Measurements from ENCODE around the gene ZMYM4. TPM values are rescaled to one million over a fixed set of nuclear protein-coding genes. Genes with fewer than 3 reads are reported as not detected.
"Not testable (repeated sequence)": the region's sequence is repeated elsewhere in the genome, so short reads cannot be mapped to it uniquely, and the experiment has no call there.

Gene ZMYM4
- total RNA-seq, 4 donors from 2014 or later: 27.8 to 37.7 (median 28.8) TPM

DNA sequence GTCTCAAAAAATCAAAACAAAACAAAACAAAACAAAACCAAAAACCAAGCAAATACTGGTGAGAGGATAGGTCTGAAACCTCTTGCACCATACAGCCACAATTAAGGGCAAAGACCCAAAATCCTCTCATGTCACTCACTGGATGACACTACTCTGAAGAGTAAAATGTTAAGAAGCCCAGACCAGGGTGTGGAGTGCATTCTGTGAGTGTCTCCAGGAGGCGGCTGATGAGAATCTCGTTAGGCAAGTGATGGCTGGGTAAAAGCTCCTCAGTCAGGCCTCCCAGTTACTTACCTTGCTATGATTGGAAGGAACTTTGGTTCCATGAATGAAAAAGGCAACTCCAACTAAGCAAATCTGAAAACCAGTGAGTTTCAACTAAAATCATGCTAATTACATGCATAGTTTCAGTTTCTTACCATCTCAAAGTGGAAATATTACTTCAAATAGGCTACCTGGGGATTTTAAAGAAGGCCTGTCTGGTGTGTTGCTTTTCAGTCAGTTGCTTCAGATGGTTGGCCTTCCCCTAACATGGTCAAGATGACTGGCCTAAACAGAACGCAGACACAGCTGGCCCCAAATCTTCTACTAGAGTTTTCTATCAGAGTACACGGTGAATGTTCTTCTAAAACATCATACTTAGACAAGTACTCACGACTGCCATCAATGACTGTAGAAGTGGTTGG is 193.6 kb downstream of the ZMYM4 start:
- no peak overlapping the region for H3K4me3 ChIP-seq
- TF ChIP-seq, protein P1, sequence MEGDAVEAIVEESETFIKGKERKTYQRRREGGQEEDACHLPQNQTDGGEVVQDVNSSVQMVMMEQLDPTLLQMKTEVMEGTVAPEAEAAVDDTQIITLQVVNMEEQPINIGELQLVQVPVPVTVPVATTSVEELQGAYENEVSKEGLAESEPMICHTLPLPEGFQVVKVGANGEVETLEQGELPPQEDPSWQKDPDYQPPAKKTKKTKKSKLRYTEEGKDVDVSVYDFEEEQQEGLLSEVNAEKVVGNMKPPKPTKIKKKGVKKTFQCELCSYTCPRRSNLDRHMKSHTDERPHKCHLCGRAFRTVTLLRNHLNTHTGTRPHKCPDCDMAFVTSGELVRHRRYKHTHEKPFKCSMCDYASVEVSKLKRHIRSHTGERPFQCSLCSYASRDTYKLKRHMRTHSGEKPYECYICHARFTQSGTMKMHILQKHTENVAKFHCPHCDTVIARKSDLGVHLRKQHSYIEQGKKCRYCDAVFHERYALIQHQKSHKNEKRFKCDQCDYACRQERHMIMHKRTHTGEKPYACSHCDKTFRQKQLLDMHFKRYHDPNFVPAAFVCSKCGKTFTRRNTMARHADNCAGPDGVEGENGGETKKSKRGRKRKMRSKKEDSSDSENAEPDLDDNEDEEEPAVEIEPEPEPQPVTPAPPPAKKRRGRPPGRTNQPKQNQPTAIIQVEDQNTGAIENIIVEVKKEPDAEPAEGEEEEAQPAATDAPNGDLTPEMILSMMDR (IDR thresholded peaks at IDR 0.05): no peak
- TF ChIP-seq EP300 (IDR thresholded peaks at IDR 0.05) (no peak), POLR2A (IDR thresholded peaks at IDR 0.05) (no peak), POLR2AphosphoS5 (IDR thresholded peaks at IDR 0.05) (no peak)
- H3K4me1 ChIP-seq: no peaks in the 10 kb centered on the region
- H3K36me3 ChIP-seq: peaks cover 0 to 96% of the 10 kb centered on the region in 2 donors
- no peaks in the 10 kb centered on the region for H3K27me3 ChIP-seq
- 89 to 93% methylated on average over 3 to 5 of the region's 5 CpGs for WGBS, 2 donors (ENCODE audit: low coverage in 1 of 2)
- H3K27ac ChIP-seq: no peak overlapping the region
- H3K9me3 ChIP-seq: no peaks in the 10 kb centered on the region
- no peak for ATAC-seq

- H3K36me3 ChIP-seq: peaks cover 0 to 86% of the 10 kb centered on the region in 2 donors
- ATAC-seq: no peak
- H3K4me3 ChIP-seq: no peak overlapping the region
Observed at GRCh38 chr1:35463232-35463631, 194.7 kb downstream of the ZMYM4 start.

GRCh38 chr1:35463749-35464148 is 195.2 kb downstream of the ZMYM4 start:
- H3K4me1 ChIP-seq, H3K27ac ChIP-seq, H3K9me3 ChIP-seq, H3K27me3 ChIP-seq, ATAC-seq, H3K4me3 ChIP-seq: not testable (repeated sequence)
- H3K36me3 ChIP-seq: peaks cover 0 to 86% of the 10 kb centered on the region in 2 donors
- 83% methylated on average over 2 of the region's 2 CpGs; no CpG with 5 or more reads in 1 of the 2 donors for WGBS, 2 donors (ENCODE audit: low coverage in 1 of 2)

More at GRCh38 chr1:35463232-35463631, 194.7 kb downstream of the ZMYM4 start:
- Histone ChIP-seq H3K4me1 (no peaks in the 10 kb centered on the region), H3K27ac (no peak overlapping the region), H3K9me3 (no peaks in the 10 kb centered on the region), H3K27me3 (no peaks in the 10 kb centered on the region)
- WGBS, 2 donors (ENCODE audit: low coverage in 1 of 2): 83 to 100% methylated on average over 1 of the region's 2 CpGs
- no peak for TF ChIP-seq EP300 (IDR thresholded peaks at IDR 0.05)
- no peak for TF ChIP-seq POLR2AphosphoS5 (IDR thresholded peaks at IDR 0.05)
- TF ChIP-seq POLR2A (IDR thresholded peaks at IDR 0.05): no peak
- TF ChIP-seq, protein P1 (IDR thresholded peaks at IDR 0.05): no peak

DNA sequence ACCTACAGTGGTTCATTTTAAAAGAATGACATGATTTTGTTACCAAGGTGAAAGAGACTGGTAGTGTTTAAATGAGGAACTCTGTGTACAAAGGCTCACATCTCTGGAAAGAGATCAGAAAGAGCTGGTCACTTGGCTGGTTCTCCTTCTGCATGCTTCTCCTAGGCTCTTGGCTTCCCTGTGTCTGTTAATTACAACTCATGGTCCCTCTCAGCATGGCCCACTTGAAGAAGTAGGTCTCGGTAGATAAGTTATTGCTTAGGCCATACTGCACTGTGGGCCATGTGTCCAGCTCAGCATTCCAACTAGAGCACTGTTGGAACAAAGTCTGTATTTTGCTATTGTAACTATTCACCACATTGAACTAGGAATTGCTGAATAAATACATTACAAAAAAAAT is 197.6 kb downstream of the ZMYM4 start:
- H3K4me3 ChIP-seq: no peak overlapping the region
- no peaks in the 10 kb centered on the region for H3K9me3 ChIP-seq
- 80% methylated on average over 1 of the region's 1 CpG; no CpG with 5 or more reads in 1 of the 2 donors for WGBS, 2 donors (ENCODE audit: low coverage in 1 of 2)
- H3K4me1 ChIP-seq: no peaks in the 10 kb centered on the region
- ATAC-seq: no peak
- peaks cover 0 to 86% of the 10 kb centered on the region in 2 donors for H3K36me3 ChIP-seq
- TF ChIP-seq POLR2AphosphoS5 (IDR thresholded peaks at IDR 0.05) (no peak), EP300 (IDR thresholded peaks at IDR 0.05) (no peak), POLR2A (IDR thresholded peaks at IDR 0.05) (no peak)
- TF ChIP-seq, protein P1 (IDR thresholded peaks at IDR 0.05): no peak
- H3K27ac ChIP-seq: no peak overlapping the region
- H3K27me3 ChIP-seq: no peaks in the 10 kb centered on the region

DNA sequence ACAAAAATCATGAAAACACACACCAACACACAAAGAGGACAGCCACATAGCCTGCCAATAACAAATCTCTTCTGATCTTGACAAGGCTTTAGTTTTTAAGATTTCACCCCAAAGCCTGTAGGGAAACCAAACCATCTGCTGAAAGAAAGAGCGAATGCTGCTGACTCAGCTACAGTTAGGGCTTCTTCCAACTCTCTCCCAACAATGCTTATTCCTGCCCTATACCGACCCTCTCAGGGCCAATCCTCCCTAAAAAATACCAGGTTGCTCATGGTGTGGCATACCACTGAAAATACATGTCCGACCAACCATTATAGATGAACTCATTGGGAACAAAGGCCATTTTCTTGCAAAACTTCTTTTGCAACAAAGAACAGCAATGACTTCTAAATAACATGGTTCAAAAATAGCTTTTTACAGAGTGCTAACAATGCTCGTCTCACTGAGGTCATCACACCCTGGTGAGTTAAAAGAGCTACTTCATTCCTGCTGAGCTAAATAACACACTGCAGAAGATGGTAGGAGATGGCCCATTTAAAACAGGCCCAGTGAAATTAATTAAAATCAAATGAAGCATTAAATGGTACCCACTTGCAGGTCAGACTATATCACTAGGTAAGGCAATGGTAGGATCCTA is 202.6 kb downstream of the ZMYM4 start:
- H3K4me3 ChIP-seq: no peak overlapping the region
- WGBS, 2 donors (ENCODE audit: low coverage in 1 of 2): 82 to 92% methylated on average over 2 to 4 of the region's 4 CpGs
- no peaks in the 10 kb centered on the region for H3K4me1 ChIP-seq
- H3K9me3 ChIP-seq: no peaks in the 10 kb centered on the region
- TF ChIP-seq, protein P1 (IDR thresholded peaks at IDR 0.05): no peak
- TF ChIP-seq POLR2AphosphoS5 (IDR thresholded peaks at IDR 0.05): no peak
- TF ChIP-seq POLR2A (IDR thresholded peaks at IDR 0.05): no peak
- TF ChIP-seq EP300 (IDR thresholded peaks at IDR 0.05): no peak
- peaks cover 0 to 84% of the 10 kb centered on the region in 2 donors for H3K36me3 ChIP-seq
- no peaks in the 10 kb centered on the region for H3K27me3 ChIP-seq
- ATAC-seq: no peak
- no peak overlapping the region for H3K27ac ChIP-seq

Small RNA genes within 50 kb of the gene (small RNA-seq; reads per million reads assigned to genes)
- gene RF00091: 0 reads per million in 4 donors

Other genes starting within 250 kb of the ZMYM4 start
- gene ZMYM6, start 236.8 kb upstream of the ZMYM4 start, total RNA-seq: 10 to 100 TPM; 10.4 to 19.3 (median 13.3) TPM
- gene ZMYM1, start 189.3 kb upstream of the ZMYM4 start, total RNA-seq: 10 to 100 TPM in 3 of 4 donors, 1 to 10 TPM in 1; 7.7 to 24.6 (median 14.5) TPM
- gene SFPQ, start 75.6 kb upstream of the ZMYM4 start, total RNA-seq: 100 to 1,000 TPM in 2 of 4 donors, 10 to 100 TPM in 2; 86.4 to 239 (median 146) TPM